GM19452 (cell line): ENCODE results near the gene RRH.

Experiments
- ATAC-seq: cut with Tn5 transposase; IDR thresholded peaks from one replicate; pipeline ENCODE4 v1.9.1; 2021; ENCODE audit not compliant: unreplicated experiment

The RRH gene

GRCh38 chr4:109879636-109880314 lies 52.0 kb downstream of the RRH start:
- no peak for ATAC-seq

- ATAC-seq: no peak
These were observed 58.5 kb downstream of the RRH start for GRCh38 chr4:109886303-109886702.

- no peak for ATAC-seq
These were observed 59.3 kb downstream of the RRH start for GRCh38 chr4:109887071-109887470.

GRCh38 chr4:109890076-109890475 lies 62.3 kb downstream of the RRH start:
- no peak for ATAC-seq
